ENCODE data around the gene SIPA1L3. TPM values are rescaled to one million over a fixed set of nuclear protein-coding genes. Genes with fewer than 3 reads are reported as not detected.
A peak's percentile ranks its signal among the peaks of the same experiment; 100 is the strongest.

The SIPA1L3 gene
- total and polyA plus RNA-seq, 2 of the 13 experiments (the other 11 are each of a cell fraction or from before 2014, with no cell fraction given) = 5.5 to 7.7 TPM

DNA sequence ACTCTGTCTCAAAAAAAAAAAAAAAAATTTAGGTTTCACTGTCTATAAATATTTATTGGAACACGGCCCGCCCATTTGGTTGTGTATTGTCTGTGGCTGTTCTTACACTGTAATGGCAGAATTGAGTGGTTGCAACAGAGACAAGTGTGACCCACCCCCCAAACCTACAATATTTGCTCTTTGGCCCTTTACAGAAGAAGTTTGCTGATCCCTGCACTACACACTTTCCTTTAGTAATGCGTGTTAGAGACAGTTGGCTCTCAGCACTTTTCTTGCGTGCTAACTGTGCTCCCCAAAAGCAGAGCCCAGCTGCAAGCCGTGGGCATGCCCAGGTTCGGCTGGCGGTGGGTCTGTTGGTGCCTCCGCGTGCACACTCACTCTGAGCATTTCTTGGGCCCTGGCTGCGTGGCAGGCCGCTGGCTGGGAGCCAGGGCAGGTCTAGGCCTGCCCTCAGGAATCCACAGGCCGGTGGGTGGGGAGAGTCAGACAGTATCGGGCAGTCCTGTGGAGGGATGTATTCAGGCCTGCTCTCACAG is 72.6 kb downstream of the SIPA1L3 start (continued):
- TF ChIP-seq HMGXB3 (CRISPR knock-in tag; IDR thresholded peaks at IDR 0.05; ENCODE audit: borderline replicate concordance) (no peak), HNRNPLL (IDR thresholded peaks at IDR 0.05; ENCODE audit: low read depth, low read length, poor library complexity, severe bottlenecking) (peak; percentile 38), ZNF782 (CRISPR knock-in tag; IDR thresholded peaks at IDR 0.05; ENCODE audit: borderline replicate concordance) (no peak), BORCS8-MEF2B (CRISPR knock-in tag; IDR thresholded peaks at IDR 0.05) (peak; percentile 54; the same call in 1 of the 2 replicates), E2F2 (CRISPR knock-in tag; IDR thresholded peaks at IDR 0.05; ENCODE audit: borderline replicate concordance) (no peak), BCL6 (CRISPR knock-in tag; IDR thresholded peaks at IDR 0.05) (peak; percentile 29; the same call in 1 of the 2 replicates), PHF8 (CRISPR knock-in tag; IDR thresholded peaks at IDR 0.05) (peak; percentile 70), CEBPG (CRISPR knock-in tag; IDR thresholded peaks at IDR 0.05) (0 out of 2 replicates have a peak, but pooled peaks have one; percentile 33), FOXA3 (CRISPR knock-in tag; IDR thresholded peaks at IDR 0.05) (no peak), PHF20 (CRISPR knock-in tag; IDR thresholded peaks at IDR 0.05) (no peak), ZNF484 (CRISPR knock-in tag; IDR thresholded peaks at IDR 0.05; ENCODE audit: borderline replicate concordance, low read depth) (no peak), ZBTB34 (CRISPR knock-in tag; IDR thresholded peaks at IDR 0.05) (no peak), KDM2A (CRISPR knock-in tag; IDR thresholded peaks at IDR 0.05; ENCODE audit: borderline replicate concordance, low read depth) (0 out of 2 replicates have a peak, but pooled peaks have one; percentile 33), HNRNPL (IDR thresholded peaks at IDR 0.05; ENCODE audit: low read depth, low read length) (peak; percentile 78), KDM5B (CRISPR knock-in tag; IDR thresholded peaks at IDR 0.05; ENCODE audit: borderline replicate concordance) (peak; percentile 40; the same call in 1 of the 2 replicates), KMT2A (CRISPR knock-in tag; IDR thresholded peaks at IDR 0.05) (0 out of 2 replicates have a peak, but pooled peaks have one; percentile 24)
- TF ChIP-seq, protein P1, sequence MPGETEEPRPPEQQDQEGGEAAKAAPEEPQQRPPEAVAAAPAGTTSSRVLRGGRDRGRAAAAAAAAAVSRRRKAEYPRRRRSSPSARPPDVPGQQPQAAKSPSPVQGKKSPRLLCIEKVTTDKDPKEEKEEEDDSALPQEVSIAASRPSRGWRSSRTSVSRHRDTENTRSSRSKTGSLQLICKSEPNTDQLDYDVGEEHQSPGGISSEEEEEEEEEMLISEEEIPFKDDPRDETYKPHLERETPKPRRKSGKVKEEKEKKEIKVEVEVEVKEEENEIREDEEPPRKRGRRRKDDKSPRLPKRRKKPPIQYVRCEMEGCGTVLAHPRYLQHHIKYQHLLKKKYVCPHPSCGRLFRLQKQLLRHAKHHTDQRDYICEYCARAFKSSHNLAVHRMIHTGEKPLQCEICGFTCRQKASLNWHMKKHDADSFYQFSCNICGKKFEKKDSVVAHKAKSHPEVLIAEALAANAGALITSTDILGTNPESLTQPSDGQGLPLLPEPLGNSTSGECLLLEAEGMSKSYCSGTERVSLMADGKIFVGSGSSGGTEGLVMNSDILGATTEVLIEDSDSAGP (CRISPR knock-in tag; IDR thresholded peaks at IDR 0.05; ENCODE audit: borderline replicate concordance) = peak; percentile 28; the same call in 1 of the 2 replicates
- TF ChIP-seq, protein P2, sequence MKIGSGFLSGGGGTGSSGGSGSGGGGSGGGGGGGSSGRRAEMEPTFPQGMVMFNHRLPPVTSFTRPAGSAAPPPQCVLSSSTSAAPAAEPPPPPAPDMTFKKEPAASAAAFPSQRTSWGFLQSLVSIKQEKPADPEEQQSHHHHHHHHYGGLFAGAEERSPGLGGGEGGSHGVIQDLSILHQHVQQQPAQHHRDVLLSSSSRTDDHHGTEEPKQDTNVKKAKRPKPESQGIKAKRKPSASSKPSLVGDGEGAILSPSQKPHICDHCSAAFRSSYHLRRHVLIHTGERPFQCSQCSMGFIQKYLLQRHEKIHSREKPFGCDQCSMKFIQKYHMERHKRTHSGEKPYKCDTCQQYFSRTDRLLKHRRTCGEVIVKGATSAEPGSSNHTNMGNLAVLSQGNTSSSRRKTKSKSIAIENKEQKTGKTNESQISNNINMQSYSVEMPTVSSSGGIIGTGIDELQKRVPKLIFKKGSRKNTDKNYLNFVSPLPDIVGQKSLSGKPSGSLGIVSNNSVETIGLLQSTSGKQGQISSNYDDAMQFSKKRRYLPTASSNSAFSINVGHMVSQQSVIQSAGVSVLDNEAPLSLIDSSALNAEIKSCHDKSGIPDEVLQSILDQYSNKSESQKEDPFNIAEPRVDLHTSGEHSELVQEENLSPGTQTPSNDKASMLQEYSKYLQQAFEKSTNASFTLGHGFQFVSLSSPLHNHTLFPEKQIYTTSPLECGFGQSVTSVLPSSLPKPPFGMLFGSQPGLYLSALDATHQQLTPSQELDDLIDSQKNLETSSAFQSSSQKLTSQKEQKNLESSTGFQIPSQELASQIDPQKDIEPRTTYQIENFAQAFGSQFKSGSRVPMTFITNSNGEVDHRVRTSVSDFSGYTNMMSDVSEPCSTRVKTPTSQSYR (CRISPR knock-in tag; IDR thresholded peaks at IDR 0.05; ENCODE audit: borderline replicate concordance) = peak; percentile 70
